NCI-H510A (cell line): ENCODE measurements around the gene PCK2.
A peak's percentile ranks its signal among the peaks of the same experiment; 100 is the strongest.
"Not testable (repeated sequence)": the region's sequence is repeated elsewhere in the genome, so short reads cannot be mapped to it uniquely, and the experiment has no call there.

Experiments
- DNase-seq: peaks from one replicate; lab custom pipeline; 2025; lab: John Stamatoyannopoulos, UW

Gene PCK2

DNA sequence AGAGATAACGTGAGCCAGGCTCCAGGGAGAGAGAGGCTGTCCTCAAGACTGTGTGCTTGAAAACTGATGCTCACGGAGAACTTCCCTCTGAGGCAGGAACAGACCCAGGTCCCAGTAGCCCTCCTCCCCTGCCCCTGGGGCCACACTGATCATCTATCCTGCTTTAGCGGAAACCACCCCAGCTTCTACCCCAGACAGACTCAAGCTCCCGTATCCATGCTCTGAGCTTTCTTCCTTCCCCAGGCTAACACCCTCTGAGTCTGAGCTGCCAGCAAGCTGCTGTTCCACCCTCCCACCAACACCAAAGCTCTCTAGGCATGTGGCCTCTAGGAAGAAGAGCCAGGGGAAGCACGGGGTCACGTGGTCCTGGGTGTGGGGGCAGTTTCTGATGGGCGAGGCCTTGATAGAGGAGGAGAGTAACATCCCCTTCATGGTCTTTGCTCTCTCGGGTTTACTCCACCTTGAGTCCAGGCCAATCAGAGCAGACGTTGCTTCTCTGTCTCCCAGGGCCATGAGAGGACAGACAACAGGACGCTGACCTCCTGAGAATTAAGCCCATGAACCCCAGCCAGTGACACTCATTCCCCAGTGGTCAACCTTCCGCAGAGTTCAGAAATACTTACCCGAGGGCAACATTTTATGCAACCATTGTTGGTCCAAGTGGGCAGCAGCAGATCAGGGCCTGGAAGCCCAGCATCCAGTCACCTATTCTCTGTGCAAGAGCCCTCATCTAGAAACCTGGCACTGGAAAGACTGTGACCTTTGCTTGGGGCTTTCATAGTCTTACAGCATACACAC, 1.4 kb downstream of the PCK2 start:
- DNase-seq: peak; percentile 60

DNA sequence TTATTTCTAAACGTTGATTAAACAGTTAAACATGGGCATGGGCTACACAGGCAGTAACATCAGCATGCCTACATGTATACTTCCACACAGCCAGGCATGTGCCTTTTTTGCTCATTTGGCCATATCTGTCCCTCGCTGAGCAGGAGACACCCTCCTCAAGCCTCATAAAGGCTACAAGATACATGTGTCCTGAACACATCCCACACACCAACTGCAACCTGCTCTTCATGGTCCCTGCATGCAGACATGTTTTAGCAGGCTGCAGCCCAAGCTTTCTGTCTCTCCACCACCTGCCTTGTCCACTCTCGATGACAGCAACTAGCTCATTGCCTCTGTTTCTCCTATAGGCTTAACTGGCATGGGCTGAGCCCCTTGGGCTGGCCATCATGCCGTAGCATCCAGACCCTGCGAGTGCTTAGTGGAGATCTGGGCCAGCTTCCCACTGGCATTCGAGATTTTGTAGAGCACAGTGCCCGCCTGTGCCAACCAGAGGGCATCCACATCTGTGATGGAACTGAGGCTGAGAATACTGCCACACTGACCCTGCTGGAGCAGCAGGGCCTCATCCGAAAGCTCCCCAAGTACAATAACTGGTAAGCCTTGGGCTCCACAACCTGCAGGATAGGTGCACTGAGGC, 2.6 kb downstream of the PCK2 start:
- DNase-seq: no peak

DNA sequence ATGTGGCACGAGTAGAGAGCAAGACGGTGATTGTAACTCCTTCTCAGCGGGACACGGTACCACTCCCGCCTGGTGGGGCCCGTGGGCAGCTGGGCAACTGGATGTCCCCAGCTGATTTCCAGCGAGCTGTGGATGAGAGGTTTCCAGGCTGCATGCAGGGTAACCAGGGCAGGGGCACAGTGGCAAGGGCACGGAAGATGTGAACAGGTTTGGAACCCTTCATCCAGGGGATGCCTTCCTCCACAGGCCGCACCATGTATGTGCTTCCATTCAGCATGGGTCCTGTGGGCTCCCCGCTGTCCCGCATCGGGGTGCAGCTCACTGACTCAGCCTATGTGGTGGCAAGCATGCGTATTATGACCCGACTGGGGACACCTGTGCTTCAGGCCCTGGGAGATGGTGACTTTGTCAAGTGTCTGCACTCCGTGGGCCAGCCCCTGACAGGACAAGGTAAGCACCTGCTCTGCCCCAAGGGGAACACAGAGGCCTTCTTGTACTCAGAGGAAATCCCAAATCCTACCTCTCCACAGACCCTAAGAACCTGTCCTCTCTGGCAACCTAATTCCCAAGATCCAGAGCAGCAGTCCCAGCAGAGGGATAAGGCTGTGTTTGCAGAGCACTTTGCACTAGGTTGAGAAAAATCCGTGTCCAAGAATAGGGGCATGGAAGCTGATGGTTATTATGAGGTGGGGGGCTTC, 4.3 kb downstream of the PCK2 start:
- no peak for DNase-seq

DNA sequence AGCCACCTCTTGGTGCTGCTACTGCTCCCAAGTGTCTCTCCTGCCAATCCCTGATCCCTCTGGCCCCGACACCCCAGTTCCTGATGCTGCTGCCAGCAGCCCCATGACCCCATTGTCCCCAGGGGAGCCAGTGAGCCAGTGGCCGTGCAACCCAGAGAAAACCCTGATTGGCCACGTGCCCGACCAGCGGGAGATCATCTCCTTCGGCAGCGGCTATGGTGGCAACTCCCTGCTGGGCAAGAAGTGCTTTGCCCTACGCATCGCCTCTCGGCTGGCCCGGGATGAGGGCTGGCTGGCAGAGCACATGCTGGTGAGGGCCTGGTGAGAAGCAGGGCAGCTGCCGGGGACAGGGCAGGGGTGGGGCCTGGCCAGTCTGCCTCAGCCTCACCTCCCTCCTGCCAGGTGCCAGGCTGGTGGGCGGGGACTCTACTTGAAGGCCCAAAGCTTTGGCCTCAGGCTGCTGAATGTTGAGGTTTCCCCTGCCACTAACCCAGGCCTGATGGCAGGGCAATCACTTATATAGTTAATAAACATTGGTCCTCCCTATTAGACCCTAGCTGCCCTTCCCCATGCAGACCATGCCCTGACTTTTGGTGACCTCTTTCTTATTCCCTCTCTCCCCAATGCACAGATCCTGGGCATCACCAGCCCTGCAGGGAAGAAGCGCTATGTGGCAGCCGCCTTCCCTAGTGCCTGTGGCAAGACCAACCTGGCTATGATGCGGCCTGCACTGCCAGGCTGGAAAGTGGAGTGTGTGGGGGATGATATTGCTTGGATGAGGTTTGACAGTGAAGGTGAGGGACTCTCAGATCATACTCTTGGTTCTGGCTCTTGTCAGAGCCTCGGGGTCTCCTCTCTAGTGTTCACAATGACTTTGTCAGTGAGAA, 5.1 kb downstream of the PCK2 start:
- DNase-seq: peak; percentile 67

DNA sequence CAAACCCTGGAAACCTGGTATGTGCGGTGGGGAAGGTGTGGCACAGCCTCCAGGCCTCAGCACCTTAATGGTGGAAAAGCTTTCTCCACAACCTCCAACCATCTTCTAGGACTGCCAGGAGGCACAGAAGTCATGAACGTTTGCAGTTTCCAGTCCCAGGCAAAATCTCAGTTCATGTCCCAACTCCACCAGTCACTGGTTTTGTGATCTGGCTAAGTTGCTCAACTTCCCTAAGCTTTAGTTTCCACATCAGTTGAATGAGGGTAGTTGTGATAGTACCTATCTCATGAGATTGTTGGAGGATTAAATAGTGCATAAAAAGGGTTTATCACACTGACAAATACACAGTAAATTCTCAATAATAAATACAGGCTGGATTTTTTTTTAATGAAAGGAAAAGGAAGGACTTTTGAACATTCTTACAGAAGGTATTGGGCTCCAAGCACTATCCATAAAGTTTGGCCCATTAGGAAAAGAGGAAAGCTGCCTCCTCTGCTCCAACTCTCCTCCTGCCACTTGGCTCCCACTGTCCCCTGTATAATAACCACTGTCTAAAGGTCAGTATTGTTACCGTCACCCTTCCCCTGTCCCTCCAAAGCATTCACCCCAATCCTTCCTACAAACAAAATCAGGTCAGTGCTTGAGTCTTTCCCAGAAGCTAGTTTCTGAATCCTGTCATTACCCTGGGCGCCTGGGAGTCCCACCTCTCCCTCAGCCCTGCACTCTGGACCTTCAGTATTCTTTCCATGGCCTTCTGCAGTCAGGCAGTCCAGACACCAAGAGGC, 6.3 kb downstream of the PCK2 start:
- no peak for DNase-seq

DNA sequence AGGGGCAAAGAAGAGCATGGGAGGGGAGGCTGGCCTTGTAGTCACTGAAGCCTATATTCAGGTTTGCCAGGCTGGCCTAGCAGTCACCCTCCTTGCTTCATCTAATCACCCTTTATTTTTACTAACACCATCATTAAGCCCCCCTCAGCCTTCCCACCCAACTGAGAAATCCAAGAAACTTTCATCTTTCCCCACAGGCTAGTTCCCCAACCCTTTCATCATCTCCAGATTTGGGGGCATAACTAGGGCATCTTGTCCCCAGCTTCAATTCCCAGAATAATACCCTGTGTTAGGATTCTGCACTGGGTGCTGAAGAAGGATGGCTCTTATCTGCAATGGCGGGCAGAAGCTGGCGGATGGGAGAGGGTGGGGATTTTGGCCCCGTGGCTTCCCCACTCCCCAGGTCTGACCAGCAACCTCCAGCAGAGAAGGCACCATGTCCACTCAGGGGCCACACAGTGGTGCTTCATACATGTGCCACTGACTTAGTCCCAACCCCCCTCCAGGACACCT, 6.9 kb downstream of the PCK2 start:
- DNase-seq: no peak

DNA sequence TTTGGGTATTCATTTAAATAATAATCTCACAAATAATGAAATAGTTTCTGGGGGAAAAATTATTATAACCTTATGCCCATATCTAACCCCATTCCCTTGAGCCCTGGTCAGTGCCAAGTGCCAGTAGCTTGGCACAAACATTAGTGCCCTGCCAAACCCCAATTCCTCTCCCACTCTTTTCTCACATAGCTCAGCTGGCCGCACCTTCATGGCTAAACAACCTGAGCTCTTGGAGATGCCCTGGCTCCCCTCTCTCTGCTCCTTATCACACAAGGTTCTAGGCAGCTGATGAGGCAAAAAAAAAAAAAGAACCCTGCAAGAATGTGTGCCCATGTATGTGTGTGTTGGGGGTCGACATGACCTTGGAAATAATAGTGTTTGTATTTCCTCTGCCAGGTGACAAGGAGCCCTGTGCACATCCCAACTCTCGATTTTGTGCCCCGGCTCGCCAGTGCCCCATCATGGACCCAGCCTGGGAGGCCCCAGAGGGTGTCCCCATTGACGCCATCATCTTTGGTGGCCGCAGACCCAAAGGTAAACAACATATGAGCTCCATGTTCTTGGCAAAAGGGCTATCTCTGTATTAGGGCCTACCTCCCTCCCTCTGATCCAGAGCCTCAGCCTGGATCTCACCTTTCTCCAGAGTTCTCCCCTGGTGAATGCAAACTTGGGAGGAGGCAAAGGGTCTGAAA, 8.4 kb downstream of the PCK2 start:
- no peak for DNase-seq

DNA sequence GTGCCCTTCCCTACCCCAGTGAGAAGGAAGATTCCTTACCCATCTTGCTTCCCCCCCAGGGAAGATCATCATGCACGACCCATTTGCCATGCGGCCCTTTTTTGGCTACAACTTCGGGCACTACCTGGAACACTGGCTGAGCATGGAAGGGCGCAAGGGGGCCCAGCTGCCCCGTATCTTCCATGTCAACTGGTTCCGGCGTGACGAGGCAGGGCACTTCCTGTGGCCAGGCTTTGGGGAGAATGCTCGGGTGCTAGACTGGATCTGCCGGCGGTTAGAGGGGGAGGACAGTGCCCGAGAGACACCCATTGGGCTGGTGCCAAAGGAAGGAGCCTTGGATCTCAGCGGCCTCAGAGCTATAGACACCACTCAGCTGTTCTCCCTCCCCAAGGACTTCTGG, 9.3 kb downstream of the PCK2 start:
- DNase-seq: no peak

DNA sequence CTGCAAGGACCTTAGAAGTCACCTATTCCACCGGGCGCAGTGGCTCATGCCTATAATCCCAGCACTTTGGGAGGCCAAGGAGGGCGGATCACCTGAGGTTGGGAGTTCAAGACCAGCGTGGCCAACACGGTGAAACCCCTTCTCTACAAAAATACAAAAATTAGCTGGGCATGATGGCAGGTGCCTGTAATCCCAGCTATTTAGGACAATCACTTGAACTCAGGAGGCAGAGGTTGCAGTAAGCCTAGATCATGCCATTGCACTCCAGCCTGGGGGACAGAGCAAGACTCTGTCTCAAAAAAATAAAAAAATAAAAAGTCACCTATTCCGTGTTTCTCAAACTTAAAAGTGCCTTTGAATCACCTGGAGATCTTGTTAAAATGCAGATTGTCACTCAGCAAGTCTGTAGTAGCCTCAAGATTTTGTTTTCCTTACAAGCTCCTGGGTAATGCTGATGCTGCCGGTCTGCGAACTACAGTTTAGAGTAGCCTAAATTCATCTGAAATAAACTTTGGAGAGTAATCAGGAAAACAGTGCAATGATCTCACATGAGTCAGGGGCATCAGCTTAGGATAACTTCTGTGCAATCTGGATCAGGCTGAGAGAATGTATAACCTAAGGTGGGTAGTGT, 11.6 kb downstream of the PCK2 start:
- not testable (repeated sequence) for DNase-seq

DNA sequence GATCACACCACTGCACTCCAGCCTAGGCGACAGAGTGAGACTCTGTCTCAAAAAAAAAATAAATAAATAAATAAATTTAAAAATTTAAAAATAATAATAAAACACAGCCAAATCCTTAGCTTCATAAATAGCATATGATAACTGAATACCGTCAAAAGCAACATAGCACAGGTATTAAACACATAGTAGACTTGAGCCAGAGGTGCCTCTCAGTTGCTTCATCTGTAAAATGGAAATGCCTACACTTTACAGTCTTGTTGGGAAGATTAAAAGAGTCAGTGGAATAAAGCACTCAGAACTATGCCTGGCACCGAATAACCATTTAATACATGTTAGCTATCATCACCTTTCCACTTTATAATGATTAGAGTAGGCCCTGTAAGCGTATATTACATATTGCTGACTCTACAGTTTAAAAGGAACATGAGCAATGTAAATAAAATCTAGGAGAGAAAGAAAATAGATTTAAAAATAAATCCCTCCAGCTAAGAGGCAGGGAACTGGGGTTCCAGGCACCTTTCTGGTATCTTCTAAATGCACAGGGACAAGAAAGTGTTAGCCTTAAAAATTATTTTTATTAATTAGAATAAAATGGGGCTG, 12.7 kb downstream of the PCK2 start:
- no peak for DNase-seq

DNA sequence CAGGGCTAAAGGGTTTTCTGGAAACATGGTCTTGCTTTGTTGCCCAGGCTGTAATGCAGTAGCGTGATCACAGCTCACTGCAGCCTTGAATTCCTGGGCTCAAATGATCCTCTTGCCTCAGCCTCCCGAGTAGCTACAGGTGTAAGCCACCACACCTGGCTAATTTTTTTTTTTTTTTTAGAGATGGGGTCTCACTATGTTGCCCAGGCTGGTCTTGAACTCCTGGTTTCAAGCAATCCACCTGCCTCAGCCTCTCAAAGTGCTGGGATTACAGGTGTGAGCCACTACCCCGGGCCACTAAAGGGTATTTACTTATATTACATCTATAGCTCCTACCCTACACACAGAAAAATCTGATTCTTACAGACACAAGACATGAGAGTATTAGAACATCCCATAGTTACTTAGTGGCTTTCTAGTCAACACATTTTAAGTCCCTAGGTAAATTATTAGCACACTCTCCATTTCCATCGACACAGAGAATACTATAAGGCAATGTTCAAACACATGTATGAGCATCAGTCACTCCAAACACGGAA, 14.3 kb downstream of the PCK2 start:
- DNase-seq: no peak

DNA sequence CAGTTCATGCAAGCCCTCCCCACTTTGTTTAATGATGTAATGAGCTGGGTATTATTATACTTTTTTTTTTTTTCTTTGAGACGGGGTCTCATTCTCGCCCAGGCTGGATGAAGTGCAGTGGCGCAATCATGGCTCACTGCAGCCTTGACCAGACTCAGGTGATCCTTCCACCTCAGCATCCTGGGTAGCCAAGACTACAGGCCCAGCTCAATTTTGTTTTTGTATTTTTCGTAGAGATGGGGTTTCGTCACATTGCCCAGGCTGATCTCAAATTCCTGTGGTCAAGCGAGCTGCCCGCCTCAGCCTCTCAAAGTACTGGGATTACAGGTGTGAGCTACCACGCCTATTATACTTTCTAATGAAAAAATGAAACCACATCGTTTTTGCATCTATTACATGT, 15.9 kb downstream of the PCK2 start:
- no peak for DNase-seq

DNA sequence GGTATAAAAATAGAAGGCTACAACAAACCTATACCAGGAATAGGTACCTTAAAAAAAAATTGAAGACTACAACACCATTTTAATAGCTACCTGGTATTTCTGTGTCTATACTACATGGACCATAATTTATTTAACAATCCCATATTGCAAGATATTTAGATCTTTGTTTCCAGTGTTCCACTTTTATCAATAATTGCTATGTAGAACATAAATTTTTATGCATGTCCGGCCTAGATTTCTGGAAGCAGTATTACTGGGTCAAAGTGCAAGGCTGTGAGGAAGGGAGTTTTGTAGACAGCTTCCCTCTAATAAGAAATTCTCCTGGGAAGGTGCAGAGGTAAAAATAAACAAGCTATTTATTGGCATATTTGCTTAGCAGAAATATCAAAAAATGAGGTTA, 16.4 kb downstream of the PCK2 start:
- DNase-seq: no peak

DNA sequence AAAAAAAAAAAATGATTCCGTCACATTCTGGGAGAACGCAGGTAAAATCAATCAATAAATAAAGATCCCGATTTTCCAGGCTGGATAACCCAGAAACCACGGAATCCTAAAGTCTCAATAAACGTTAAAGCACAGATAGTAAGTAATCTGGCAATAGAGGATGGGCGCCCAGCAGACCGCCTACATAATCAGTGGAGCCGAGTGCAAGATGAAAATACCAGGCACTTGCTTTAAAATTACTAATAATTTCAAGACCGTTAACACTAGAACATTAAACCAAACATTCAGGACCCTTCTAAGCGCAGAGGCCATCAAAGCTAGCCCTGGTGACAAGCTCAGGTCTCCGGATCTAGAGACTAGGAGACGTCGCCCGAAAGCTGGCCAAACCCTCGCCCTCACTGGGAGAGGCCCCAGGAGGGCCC, 19.3 kb downstream of the PCK2 start:
- DNase-seq: no peak

DNA sequence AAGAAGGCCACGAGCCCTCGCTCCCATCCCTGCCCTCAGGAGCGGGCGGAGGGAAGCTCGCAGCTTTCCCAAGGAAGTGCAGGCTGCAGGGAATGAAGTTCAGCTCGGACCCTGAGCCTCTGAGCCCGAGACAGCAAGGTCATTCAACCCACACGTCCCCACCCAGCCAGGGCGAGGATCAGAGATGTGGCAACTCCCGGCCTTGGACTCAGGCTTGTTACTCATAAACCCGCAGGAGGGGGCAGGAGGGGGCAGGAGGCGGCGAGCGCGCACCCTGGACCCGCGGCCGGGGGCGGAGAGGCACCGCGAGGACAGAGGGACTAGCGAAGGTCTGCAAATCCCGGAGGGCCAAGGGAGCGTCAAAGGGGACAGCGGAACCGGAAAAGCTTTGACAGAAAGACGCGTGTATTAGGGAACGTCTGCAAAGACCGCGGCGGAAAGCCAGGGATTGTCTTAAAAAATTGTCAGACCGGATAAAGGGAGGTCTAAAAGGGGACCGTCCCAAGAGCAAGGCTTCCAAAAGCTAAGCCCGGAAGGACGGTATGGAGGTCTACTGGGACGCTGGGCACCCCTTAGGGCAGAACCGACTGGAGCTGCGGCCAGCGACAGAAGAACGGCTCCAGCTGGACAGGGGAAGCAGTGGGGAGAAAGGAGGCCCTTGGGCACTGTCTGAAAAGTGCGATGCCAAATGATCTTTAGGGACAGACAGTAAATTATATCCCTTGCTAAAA, 19.9 kb downstream of the PCK2 start:
- DNase-seq: peak; percentile 84

DNA sequence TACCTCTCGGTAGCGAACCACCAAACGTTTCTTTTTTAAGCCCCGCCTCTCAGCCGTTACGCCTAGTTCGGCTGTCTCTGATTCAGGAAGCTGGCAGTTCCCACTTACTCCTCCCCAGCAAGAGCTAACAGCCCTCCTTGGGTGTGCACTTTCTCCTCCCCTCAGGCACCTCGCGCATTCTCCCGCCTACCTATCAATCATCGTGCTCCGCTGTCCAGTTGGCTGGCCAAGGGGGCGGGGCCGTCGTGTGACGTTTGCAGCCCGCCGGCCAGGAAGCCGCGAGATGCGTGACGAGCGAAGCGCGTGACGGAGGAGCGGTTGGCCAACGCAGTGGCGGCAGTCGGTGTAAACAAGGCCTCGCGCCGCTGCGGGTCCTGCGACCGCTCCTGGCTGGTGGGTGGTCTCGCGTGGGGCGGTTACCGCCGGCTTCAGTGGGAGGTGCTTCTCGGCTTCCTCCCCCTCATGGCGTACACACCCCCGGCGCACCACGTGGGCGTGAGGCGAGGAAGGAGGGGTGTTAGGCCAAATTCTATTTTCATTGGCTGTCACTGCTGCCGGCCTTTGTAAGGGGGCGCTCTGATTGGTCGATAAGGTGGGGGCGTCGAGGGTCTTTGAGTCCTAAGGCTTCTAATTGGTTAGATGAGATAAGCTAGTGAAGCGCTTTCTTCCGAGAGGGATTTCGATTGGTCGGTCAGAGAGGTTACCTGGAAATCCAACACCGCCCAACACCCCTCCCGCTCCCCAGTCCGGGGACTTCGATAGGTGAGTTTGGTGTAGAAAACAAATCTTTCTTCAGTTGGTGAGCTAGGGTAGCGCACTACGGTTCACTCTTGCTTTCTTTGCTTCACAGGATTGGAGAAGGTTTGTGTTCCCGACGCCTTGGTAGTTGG, 20.7 kb downstream of the PCK2 start, which contains the start of the genes DCAF11 and NRL:
TSS of gene DCAF11 (plus strand) at position 246 of the 890 bp plus-strand sequence. CDS start 818 bp downstream, outside the sequence.
TSS of gene NRL (minus strand) at position 418 of the 890 bp plus-strand sequence. CDS start 32,101 bp downstream, outside the sequence.
- DNase-seq: peak; percentile 98

DNA sequence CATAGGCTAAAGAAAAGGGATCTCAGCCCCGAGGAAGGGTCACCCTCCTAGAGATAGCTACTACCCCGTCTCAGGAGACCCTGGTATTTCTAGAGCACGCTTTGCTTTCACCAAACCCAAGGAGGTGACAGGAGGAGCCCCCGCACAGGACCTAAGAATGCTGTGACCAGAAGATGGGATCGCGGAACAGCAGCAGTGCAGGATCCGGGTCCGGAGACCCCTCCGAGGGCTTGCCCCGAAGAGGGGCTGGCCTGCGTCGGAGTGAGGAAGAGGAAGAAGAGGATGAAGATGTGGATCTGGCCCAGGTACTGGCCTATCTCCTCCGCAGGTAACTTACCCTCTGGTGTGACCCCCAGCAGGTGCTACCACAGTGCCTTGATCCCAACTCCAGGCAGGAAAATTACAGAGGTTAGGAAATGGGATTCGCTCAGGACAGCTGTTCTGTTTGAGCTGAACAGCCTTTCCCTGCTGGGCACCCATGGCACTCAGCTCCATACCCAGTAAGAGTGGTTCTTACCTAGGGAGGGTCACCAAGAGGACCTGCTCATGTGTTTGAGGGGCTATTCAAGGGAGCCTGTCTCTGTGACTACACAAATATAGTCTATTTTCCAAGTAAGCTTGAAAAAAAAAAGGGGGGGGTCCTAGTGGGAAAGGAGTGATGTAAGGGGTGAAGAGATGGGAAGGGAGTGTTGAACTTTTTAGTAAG, 21.5 kb downstream of the PCK2 start:
- DNase-seq: no peak
